Inflammatory macrophage (primary cell): ENCODE results near the gene MAN1A1.

ENCODE experiments used
- DNase-seq, 2 donors: peaks; one replicate each; pipeline ENCODE4 v3.0.0-alpha.2; 2020 to 2022

The MAN1A1 gene

GRCh38 chr6:119140196-119141140, 209.1 kb downstream of the MAN1A1 start:
- no peak for DNase-seq

GRCh38 chr6:119138906-119139541, 210.5 kb downstream of the MAN1A1 start:
- DNase-seq = no peak

GRCh38 chr6:119137194-119138072, 212.1 kb downstream of the MAN1A1 start:
- peak; percentile 61 to 71 for DNase-seq

- no peak for DNase-seq
These were observed 214.8 kb downstream of the MAN1A1 start for GRCh38 chr6:119134752-119135151.

- no peak for DNase-seq
These were observed 216.2 kb downstream of the MAN1A1 start for GRCh38 chr6:119133400-119133799.

- DNase-seq = peak; percentile 54 to 58
These were observed 217.1 kb downstream of the MAN1A1 start for GRCh38 chr6:119132261-119132981.

GRCh38 chr6:119129968-119130484, 219.5 kb downstream of the MAN1A1 start:
- no peak for DNase-seq

- DNase-seq = peak; percentile 80 to 87
These were observed 220.2 kb downstream of the MAN1A1 start for GRCh38 chr6:119129148-119129967.

- no peak for DNase-seq
These were observed 221.2 kb downstream of the MAN1A1 start for GRCh38 chr6:119128252-119128912.

GRCh38 chr6:119127627-119128026, 221.9 kb downstream of the MAN1A1 start:
- DNase-seq = no peak
